Neuronal stem cell (in vitro differentiated cells): ENCODE measurements around the gene SARS2.

Experiments
- DNase-seq: peaks from one replicate; pipeline ENCODE4 v3.0.0-alpha.2; 2013; ENCODE audit warnings: low spot score
- H2AFZ ChIP-seq: one replicate; pipeline ENCODE4 v1.6.1; 2013; ENCODE audit warnings: mild to moderate bottlenecking, low read length, inconsistent platforms
- H2AK5ac ChIP-seq: 2 replicates; pipeline ENCODE4 v1.6.1; 2013; ENCODE audit warnings: low read depth, mild to moderate bottlenecking, inconsistent platforms, low read length, moderate library complexity, mixed read lengths
- H2BK120ac ChIP-seq: 2 replicates; pipeline ENCODE4 v1.6.1; 2013; ENCODE audit warnings: low read depth, mild to moderate bottlenecking, inconsistent platforms, low read length, moderate library complexity, mixed read lengths
- H2BK12ac ChIP-seq: one replicate; pipeline ENCODE4 v1.6.1; 2013; ENCODE audit warnings: low read length, inconsistent platforms
- H2BK15ac ChIP-seq: 2 replicates; pipeline ENCODE4 v1.6.1; 2013; ENCODE audit warnings: mild to moderate bottlenecking, low read length, inconsistent platforms, mixed read lengths
- H2BK5ac ChIP-seq: one replicate; pipeline ENCODE4 v1.6.1; 2013; ENCODE audit warnings: inconsistent platforms, mild to moderate bottlenecking, low read length, moderate library complexity
- H3K14ac ChIP-seq: one replicate; pipeline ENCODE4 v1.6.1; 2013; ENCODE audit warnings: low read length, inconsistent platforms
- H3K18ac ChIP-seq: 2 replicates; pipeline ENCODE4 v1.6.1; 2013; ENCODE audit warnings: low read length, inconsistent platforms
- H3K23ac ChIP-seq: 2 replicates; pipeline ENCODE4 v1.6.1; 2013; ENCODE audit warnings: low read depth, mild to moderate bottlenecking, mixed read lengths, low read length, inconsistent platforms; ENCODE audit not compliant: poor library complexity
- H3K27ac ChIP-seq: replicated peaks from 3 replicates; pipeline ENCODE4 v1.5.1; 2013; ENCODE audit warnings: low read length, inconsistent platforms
- H3K27me3 ChIP-seq, 3 experiments: 2 replicates each; pipeline ENCODE4 v1.6.1; 2013; ENCODE audit warnings: low read length in 3 of 3, mild to moderate bottlenecking in 2 of 3, inconsistent platforms in 1 of 3, low read depth in 1 of 3, mixed read lengths in 1 of 3, moderate library complexity in 1 of 3; ENCODE audit not compliant: control insufficient read depth in 3 of 3, insufficient read depth in 3 of 3
- H3K36me3 ChIP-seq, 2 donors: replicated peaks in 1 of 2; 2 replicates each; pipeline ENCODE4 v1.6.1; 2013; ENCODE audit warnings: low read length in 2 of 2; ENCODE audit not compliant: control insufficient read depth in 2 of 2, insufficient read depth in 2 of 2
- H3K4ac ChIP-seq: 2 replicates; pipeline ENCODE4 v1.6.1; 2013; ENCODE audit warnings: inconsistent platforms, mild to moderate bottlenecking, low read length, moderate library complexity
- H3K4me1 ChIP-seq, 2 donors: 1 replicate in 1 of 2; 2 replicates in 1 of 2; pipeline ENCODE4 v1.6.1; 2013; ENCODE audit warnings: low read length in 2 of 2, low read depth in 1 of 2; ENCODE audit not compliant: control insufficient read depth in 2 of 2, insufficient read depth in 1 of 2
- H3K4me2 ChIP-seq: one replicate; pipeline ENCODE4 v1.6.1; 2013; ENCODE audit warnings: mild to moderate bottlenecking, low read length, inconsistent platforms; ENCODE audit not compliant: insufficient read depth, poor library complexity, severe bottlenecking
- H3K4me3 ChIP-seq, 2 donors: 2 replicates each; pipeline ENCODE4 v1.5.1; 2013; ENCODE audit warnings: low read length in 2 of 2, mild to moderate bottlenecking in 2 of 2, inconsistent platforms in 1 of 2, moderate library complexity in 1 of 2
- H3K79me1 ChIP-seq: one replicate; pipeline ENCODE4 v1.6.1; 2013; ENCODE audit warnings: low read depth, mild to moderate bottlenecking, inconsistent platforms, low read length, moderate library complexity
- H3K9ac ChIP-seq: one replicate; pipeline ENCODE4 v1.6.1; 2013; ENCODE audit warnings: mild to moderate bottlenecking, low read depth, low read length, inconsistent platforms; ENCODE audit not compliant: poor library complexity
- H3K9me3 ChIP-seq, 2 donors: replicated peaks in 1 of 2; 2 replicates each; pipeline versions ENCODE3 to v1.6.1; 2013; ENCODE audit warnings: low read length in 2 of 2, mild to moderate bottlenecking in 2 of 2, inconsistent platforms in 1 of 2, low read depth in 1 of 2, mixed read lengths in 1 of 2, moderate library complexity in 1 of 2; ENCODE audit not compliant: control insufficient read depth in 2 of 2, insufficient read depth in 1 of 2
- H4K8ac ChIP-seq: one replicate; pipeline ENCODE4 v1.6.1; 2013; ENCODE audit warnings: low read depth, mild to moderate bottlenecking, inconsistent platforms, low read length, moderate library complexity
- H4K91ac ChIP-seq: one replicate; pipeline ENCODE4 v1.6.1; 2013; ENCODE audit warnings: low read length, low read depth, mild to moderate bottlenecking, inconsistent platforms; ENCODE audit not compliant: poor library complexity
- WGBS, 2 donors: extraction: QIAGEN DNeasy Blood & Tissue Kit; methylation state at CpG; one replicate each; pipeline ENCODE4 v1.1.7; 2013; ENCODE audit warnings: missing lambda C conversion rate in 2 of 2, mixed read lengths in 1 of 2; ENCODE audit not compliant: insufficient read length in 2 of 2, insufficient replicate concordance in 1 of 2; ENCODE audit errors: extremely low coverage in 2 of 2; 5-methylcytosine and 5-hydroxymethylcytosine counted together

Gene SARS2

DNA sequence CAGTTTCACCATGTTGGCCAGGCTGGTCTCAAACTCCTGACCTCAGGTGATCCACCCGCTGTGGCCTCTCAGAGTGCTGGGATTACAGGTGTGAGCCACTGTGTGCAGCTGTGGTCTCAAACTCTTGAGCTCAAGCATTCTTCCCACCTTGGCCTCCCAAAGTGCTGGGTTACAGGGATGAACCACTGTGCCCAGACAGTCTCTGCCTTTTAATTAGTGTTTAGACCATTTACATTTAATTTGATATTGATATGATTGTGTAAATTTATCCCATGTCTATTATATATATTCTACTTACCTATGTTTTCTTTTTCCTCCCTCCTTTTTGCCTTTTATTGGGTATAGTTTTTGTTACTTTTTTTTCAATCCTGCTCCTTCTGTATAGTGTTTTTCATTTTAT is 28.9 kb downstream of the SARS2 start:
- Histone ChIP-seq H3K14ac (no peak overlapping the region), H2BK12ac (no peak overlapping the region), H2BK15ac (no peak overlapping the region), H3K4me2 (no peak overlapping the region), H3K4me3 (no peak overlapping the region), H4K8ac (peak overlapping the region; percentile 65), H2AFZ (no peak overlapping the region), H3K23ac (no peak overlapping the region), H3K9me3 (peaks cover 2 to 6% of the 10 kb centered on the region in 2 donors), H2BK5ac (no peak overlapping the region), H4K91ac (no peak overlapping the region), H3K4me1 (peaks cover 2 to 9% of the 10 kb centered on the region in 2 donors), H3K27ac (no peak overlapping the region), H3K36me3 (peaks cover 8 to 19% of the 10 kb centered on the region in 2 donors), H3K9ac (no peak overlapping the region), H3K27me3 (no peaks in the 10 kb centered on the region), H3K4ac (no peak overlapping the region), H2AK5ac (no peak overlapping the region), H2BK120ac (no peak overlapping the region), H3K18ac (no peak overlapping the region), H3K79me1 (peaks cover 2% of the 10 kb centered on the region)
- no CpG with 5 or more reads among the region's 1 CpG for WGBS, 2 donors
- DNase-seq: no peak

DNA sequence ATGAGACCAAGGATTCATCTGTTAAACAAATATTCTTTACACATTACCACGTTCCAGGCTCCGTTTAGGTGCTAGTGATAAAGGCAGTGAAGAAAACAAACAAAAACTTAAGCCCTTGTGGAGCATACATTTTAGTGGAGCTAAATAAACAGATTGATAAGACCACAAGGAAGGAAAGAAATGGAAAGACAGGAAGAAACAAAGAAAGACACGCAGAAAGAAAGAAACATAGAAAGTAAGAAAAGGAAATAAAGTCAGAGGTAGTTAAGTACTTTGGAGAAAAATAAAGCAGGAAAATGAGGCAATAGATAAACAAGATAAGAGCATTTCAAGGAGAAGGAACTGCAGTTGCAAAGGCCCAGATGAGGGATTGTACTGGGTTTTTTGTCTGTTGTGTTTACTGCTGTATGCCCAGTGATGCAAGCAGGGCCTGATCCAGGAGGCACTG is 29.8 kb downstream of the SARS2 start:
- Histone ChIP-seq H3K9me3 (peaks cover 2 to 6% of the 10 kb centered on the region in 2 donors), H3K23ac (no peak overlapping the region), H2BK5ac (no peak overlapping the region), H3K4me2 (no peak overlapping the region), H3K79me1 (peaks cover 2% of the 10 kb centered on the region), H3K9ac (no peak overlapping the region), H3K18ac (no peak overlapping the region), H3K27ac (no peak overlapping the region), H2BK120ac (no peak overlapping the region), H2BK15ac (no peak overlapping the region), H3K4me1 (peaks cover 2 to 9% of the 10 kb centered on the region in 2 donors), H2BK12ac (no peak overlapping the region), H3K36me3 (peaks cover 8 to 16% of the 10 kb centered on the region in 2 donors), H3K4ac (no peak overlapping the region), H3K14ac (no peak overlapping the region), H2AFZ (peak overlapping the region; percentile 91), H3K4me3 (peak overlapping the region in 1 of 2 donors; percentile 64), H4K91ac (no peak overlapping the region), H3K27me3 (no peaks in the 10 kb centered on the region), H2AK5ac (no peak overlapping the region), H4K8ac (no peak overlapping the region)
- no CpG with 5 or more reads among the region's 3 CpGs for WGBS, 2 donors
- no peak for DNase-seq

GRCh38 chr19:38900202-38900629 is 30.3 kb downstream of the SARS2 start:
- Histone ChIP-seq H3K27ac (no peak overlapping the region), H4K8ac (no peak overlapping the region), H2BK120ac (no peak overlapping the region), H3K36me3 (peaks cover 8 to 10% of the 10 kb centered on the region in 2 donors), H2AK5ac (no peak overlapping the region), H3K18ac (no peak overlapping the region), H3K79me1 (peaks cover 2% of the 10 kb centered on the region), H2AFZ (peak overlapping the region; percentile 91), H3K4me1 (peaks cover 2 to 9% of the 10 kb centered on the region in 2 donors), H3K9me3 (peaks cover 2 to 6% of the 10 kb centered on the region in 2 donors), H3K23ac (no peak overlapping the region), H3K9ac (peak overlapping the region; percentile 68), H2BK12ac (no peak overlapping the region), H2BK15ac (no peak overlapping the region), H3K4ac (no peak overlapping the region), H4K91ac (no peak overlapping the region), H3K27me3 (no peaks in the 10 kb centered on the region), H3K4me2 (peak overlapping the region; percentile 59), H3K14ac (no peak overlapping the region), H3K4me3 (peak overlapping the region; percentile 64 to 91), H2BK5ac (no peak overlapping the region)
- WGBS, 2 donors: no CpG with 5 or more reads among the region's 8 CpGs
- DNase-seq: no peak

DNA sequence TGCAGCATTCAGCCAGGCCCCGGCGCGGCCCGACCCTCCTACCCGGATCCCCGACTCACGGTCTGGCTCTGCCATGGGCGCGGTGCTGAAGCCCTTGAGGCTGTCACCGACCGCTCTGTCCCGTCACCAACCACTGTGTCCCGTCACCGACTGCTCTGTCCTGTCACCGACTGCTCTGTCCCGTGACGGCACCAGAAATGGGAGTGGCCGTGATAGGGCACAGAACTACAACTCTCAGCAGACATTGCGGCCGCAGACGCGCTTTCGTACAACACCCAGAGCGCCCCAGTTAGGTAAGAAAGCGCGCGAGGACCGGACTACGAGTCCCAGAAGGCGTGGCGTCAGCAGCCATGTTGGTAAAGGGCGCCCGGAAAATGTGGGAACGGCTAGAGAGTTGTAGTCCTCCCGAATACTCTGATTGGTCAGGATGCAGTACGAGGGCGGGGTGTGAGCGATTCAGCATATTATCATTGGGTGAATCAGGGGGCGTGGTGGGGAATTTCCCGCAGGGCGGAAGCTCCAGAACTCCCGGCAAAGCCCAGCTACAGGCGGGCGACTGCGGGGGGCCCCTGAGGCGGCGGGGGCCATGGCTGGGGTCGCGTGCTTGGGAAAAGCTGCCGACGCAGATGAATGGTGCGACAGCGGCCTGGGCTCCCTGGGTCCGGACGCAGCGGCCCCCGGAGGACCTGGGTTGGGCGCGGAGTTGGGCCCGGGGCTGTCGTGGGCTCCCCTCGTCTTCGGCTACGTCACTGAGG is 30.9 kb downstream of the SARS2 start, which contains the start of the genes NFKBIB and SIRT2:
Gene NFKBIB, plus strand, starts transcription at position 523 of the 755 bp plus-strand sequence. Its CDS starts 64 bp downstream, at position 587.
Gene SIRT2, minus strand, starts transcription at position 172 of the 755 bp plus-strand sequence. Its CDS starts 97 bp downstream, at position 75.
- Histone ChIP-seq H2BK5ac (peak within 1 kb of the TSS; percentile 48), H3K4me2 (peak within 1 kb of the TSS; percentile 75), H2AK5ac (peak within 1 kb of the TSS; percentile 76), H4K91ac (no peak within 1 kb of the TSS), H4K8ac (peak within 1 kb of the TSS; percentile 78), H3K4me1 (peaks cover 2 to 9% of the 10 kb centered on the region in 2 donors), H3K9ac (peak within 1 kb of the TSS; percentile 79), H3K14ac (no peak within 1 kb of the TSS), H3K18ac (peak within 1 kb of the TSS; percentile 91), H3K4ac (no peak within 1 kb of the TSS), H2BK15ac (no peak within 1 kb of the TSS), H2BK120ac (peak within 1 kb of the TSS; percentile 16), H3K36me3 (peaks cover 4% of the 10 kb centered on the region in 2 donors), H2BK12ac (no peak within 1 kb of the TSS), H3K4me3 (peak within 1 kb of the TSS; percentile 64 to 91), H3K23ac (peak within 1 kb of the TSS; percentile 35), H3K79me1 (peaks cover 2% of the 10 kb centered on the region), H3K9me3 (peaks cover 2 to 6% of the 10 kb centered on the region in 2 donors), H3K27ac (no peak within 1 kb of the TSS), H3K27me3 (no peaks in the 10 kb centered on the region), H2AFZ (peak within 1 kb of the TSS; percentile 91)
- peak; percentile 100 for DNase-seq
- no CpG with 5 or more reads among the region's 64 CpGs for WGBS, 2 donors
